Osteocyte (in vitro differentiated cells): ENCODE results near the gene RCAN2. TPM values are rescaled to one million over a fixed set of nuclear protein-coding genes. Genes with fewer than 3 reads are reported as not detected.

Experiments
- DNase-seq: peaks from one replicate; pipeline ENCODE4 v3.0.0; 2021; ENCODE audit warnings: mixed read lengths; ENCODE audit not compliant: unreplicated experiment; ENCODE audit errors: extremely low spot score
- H3K27ac Mint-ChIP-seq: one replicate; pipeline ENCODE4 v1.8.0; 2021; ENCODE audit warnings: mild to moderate bottlenecking, mixed read lengths; ENCODE audit not compliant: unreplicated experiment
- H3K27me3 Mint-ChIP-seq: one replicate; pipeline ENCODE4 v1.8.0; 2021; ENCODE audit warnings: mixed read lengths; ENCODE audit not compliant: unreplicated experiment
- H3K36me3 Mint-ChIP-seq: one replicate; pipeline ENCODE4 v1.8.0; 2021; ENCODE audit warnings: mixed read lengths; ENCODE audit not compliant: unreplicated experiment
- H3K4me1 Mint-ChIP-seq: one replicate; pipeline ENCODE4 v1.8.0; 2021; ENCODE audit warnings: mixed read lengths; ENCODE audit not compliant: unreplicated experiment
- H3K4me3 Mint-ChIP-seq: one replicate; pipeline ENCODE4 v1.8.0; 2021; ENCODE audit warnings: mild to moderate bottlenecking, moderate library complexity, mixed read lengths; ENCODE audit not compliant: unreplicated experiment
- H3K9me3 Mint-ChIP-seq: one replicate; pipeline ENCODE4 v1.8.0; 2021; ENCODE audit warnings: mixed read lengths; ENCODE audit not compliant: unreplicated experiment
- total RNA-seq: library from RNA; stranded (reverse); gene quantifications from 2 replicates; pipeline ENCODE4 v1.2.1, GENCODE V29; 2021
- TF ChIP-seq, protein P1 (sequence below): fragments of 200-600 bp; sonication (generic); IDR thresholded peaks from 2 replicates; pipeline ENCODE4 v1.5.0; 2021; ENCODE audit warnings: antibody characterized with exemption, mild to moderate bottlenecking, moderate library complexity

The RCAN2 gene
- total RNA-seq, 1 donor from 2014 or later = 31.3 TPM

GRCh38 chr6:46453741-46454316 lies 37.4 kb downstream of the RCAN2 start:
- peak overlapping the region; percentile 55 for H3K4me3 Mint-ChIP-seq
- no peaks in the 10 kb centered on the region for H3K27me3 Mint-ChIP-seq
- peak overlapping the region; percentile 93 for H3K27ac Mint-ChIP-seq
- DNase-seq = no peak
- H3K4me1 Mint-ChIP-seq = peaks cover 55% of the 10 kb centered on the region
- peaks cover 12% of the 10 kb centered on the region for H3K9me3 Mint-ChIP-seq
- H3K36me3 Mint-ChIP-seq = peaks cover 13% of the 10 kb centered on the region
- TF ChIP-seq, protein P1, sequence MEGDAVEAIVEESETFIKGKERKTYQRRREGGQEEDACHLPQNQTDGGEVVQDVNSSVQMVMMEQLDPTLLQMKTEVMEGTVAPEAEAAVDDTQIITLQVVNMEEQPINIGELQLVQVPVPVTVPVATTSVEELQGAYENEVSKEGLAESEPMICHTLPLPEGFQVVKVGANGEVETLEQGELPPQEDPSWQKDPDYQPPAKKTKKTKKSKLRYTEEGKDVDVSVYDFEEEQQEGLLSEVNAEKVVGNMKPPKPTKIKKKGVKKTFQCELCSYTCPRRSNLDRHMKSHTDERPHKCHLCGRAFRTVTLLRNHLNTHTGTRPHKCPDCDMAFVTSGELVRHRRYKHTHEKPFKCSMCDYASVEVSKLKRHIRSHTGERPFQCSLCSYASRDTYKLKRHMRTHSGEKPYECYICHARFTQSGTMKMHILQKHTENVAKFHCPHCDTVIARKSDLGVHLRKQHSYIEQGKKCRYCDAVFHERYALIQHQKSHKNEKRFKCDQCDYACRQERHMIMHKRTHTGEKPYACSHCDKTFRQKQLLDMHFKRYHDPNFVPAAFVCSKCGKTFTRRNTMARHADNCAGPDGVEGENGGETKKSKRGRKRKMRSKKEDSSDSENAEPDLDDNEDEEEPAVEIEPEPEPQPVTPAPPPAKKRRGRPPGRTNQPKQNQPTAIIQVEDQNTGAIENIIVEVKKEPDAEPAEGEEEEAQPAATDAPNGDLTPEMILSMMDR = no peak

GRCh38 chr6:46453216-46453615 lies 38.0 kb downstream of the RCAN2 start:
- H3K9me3 Mint-ChIP-seq = peaks cover 18% of the 10 kb centered on the region
- H3K27me3 Mint-ChIP-seq = no peaks in the 10 kb centered on the region
- peak overlapping the region; percentile 55 for H3K4me3 Mint-ChIP-seq
- TF ChIP-seq, protein P1 = no peak
- peaks cover 19% of the 10 kb centered on the region for H3K36me3 Mint-ChIP-seq
- DNase-seq = no peak
- peaks cover 55% of the 10 kb centered on the region for H3K4me1 Mint-ChIP-seq
- peak overlapping the region; percentile 93 for H3K27ac Mint-ChIP-seq

GRCh38 chr6:46452312-46452917 lies 38.8 kb downstream of the RCAN2 start:
- peak overlapping the region; percentile 93 for H3K27ac Mint-ChIP-seq
- H3K4me3 Mint-ChIP-seq = no peak overlapping the region
- no peaks in the 10 kb centered on the region for H3K27me3 Mint-ChIP-seq
- no peak for DNase-seq
- H3K36me3 Mint-ChIP-seq = peaks cover 27% of the 10 kb centered on the region
- TF ChIP-seq, protein P1 = no peak
- H3K9me3 Mint-ChIP-seq = peaks cover 26% of the 10 kb centered on the region
- peaks cover 55% of the 10 kb centered on the region for H3K4me1 Mint-ChIP-seq

GRCh38 chr6:46451343-46451742 lies 39.9 kb downstream of the RCAN2 start:
- H3K27ac Mint-ChIP-seq = peak overlapping the region; percentile 56
- DNase-seq = no peak
- peaks cover 28% of the 10 kb centered on the region for H3K36me3 Mint-ChIP-seq

More at GRCh38 chr6:46451343-46451742, 39.9 kb downstream of the RCAN2 start:
- peaks cover 29% of the 10 kb centered on the region for H3K9me3 Mint-ChIP-seq
- H3K27me3 Mint-ChIP-seq = no peaks in the 10 kb centered on the region
- H3K4me3 Mint-ChIP-seq = no peak overlapping the region
- TF ChIP-seq, protein P1 = no peak
- peaks cover 49% of the 10 kb centered on the region for H3K4me1 Mint-ChIP-seq
